ENCODE data around the gene ABHD16B.
"Not testable (repeated sequence)": the region's sequence is repeated elsewhere in the genome, so short reads cannot be mapped to it uniquely, and the experiment has no call there.

The ABHD16B gene

DNA sequence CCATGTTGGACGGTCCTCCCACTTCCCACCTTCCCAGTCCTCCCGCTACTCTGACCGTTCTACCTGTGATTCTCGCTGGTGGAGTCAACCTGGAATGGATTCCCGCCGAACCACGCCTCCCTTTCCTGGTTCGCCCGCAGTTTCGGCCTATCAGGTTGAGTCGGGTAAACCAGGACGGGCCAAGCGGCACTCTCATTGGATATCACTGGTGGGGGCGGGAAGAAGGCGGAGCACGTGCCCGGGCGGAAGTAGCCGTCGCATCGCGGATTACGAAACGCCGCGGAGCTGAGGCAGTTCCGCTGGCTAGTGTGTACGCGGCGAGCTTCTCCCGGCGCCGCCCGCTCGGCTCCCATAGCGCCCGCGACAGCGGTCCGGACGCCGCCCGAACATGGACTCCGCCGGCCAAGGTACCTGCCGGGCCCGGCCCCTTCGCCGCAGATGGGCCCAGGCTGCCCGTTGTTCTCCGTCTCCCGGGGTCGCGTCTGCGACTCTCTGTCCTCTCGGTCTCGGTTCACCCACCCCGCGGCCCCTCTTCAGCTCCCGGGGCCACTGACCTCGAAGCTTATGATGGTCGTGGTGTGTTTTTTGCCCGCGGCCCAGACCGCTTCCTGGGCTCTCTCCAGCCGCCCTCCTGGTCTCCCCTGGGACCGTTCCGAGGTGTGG, 3.8 kb downstream of the ABHD16B start, which contains the start of gene TPD52L2:
TSS of gene TPD52L2 (plus strand) at position 293 of the 663 bp plus-strand sequence. CDS start at position 389, 96 bp downstream.
- TF ChIP-seq EZH2 (IDR thresholded peaks at IDR 0.05; ENCODE audit: borderline replicate concordance, low read length): no peak
- TF ChIP-seq, protein P1, sequence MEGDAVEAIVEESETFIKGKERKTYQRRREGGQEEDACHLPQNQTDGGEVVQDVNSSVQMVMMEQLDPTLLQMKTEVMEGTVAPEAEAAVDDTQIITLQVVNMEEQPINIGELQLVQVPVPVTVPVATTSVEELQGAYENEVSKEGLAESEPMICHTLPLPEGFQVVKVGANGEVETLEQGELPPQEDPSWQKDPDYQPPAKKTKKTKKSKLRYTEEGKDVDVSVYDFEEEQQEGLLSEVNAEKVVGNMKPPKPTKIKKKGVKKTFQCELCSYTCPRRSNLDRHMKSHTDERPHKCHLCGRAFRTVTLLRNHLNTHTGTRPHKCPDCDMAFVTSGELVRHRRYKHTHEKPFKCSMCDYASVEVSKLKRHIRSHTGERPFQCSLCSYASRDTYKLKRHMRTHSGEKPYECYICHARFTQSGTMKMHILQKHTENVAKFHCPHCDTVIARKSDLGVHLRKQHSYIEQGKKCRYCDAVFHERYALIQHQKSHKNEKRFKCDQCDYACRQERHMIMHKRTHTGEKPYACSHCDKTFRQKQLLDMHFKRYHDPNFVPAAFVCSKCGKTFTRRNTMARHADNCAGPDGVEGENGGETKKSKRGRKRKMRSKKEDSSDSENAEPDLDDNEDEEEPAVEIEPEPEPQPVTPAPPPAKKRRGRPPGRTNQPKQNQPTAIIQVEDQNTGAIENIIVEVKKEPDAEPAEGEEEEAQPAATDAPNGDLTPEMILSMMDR (IDR thresholded peaks at IDR 0.05; ENCODE audit: low read length): no peak
- H3F3A ChIP-seq (ENCODE audit: insufficient read depth, low read length): no peaks in the 10 kb centered on the region
- H2AFZ ChIP-seq (ENCODE audit: low read length): 0 out of 2 replicates have a peak within 1 kb of the TSS, but pooled peaks have one; percentile 86
- H4K20me1 ChIP-seq (ENCODE audit: insufficient read depth, low read length): no peaks in the 10 kb centered on the region
- H3K79me2 ChIP-seq (ENCODE audit: insufficient read depth, low read length): peaks cover 10% of the 10 kb centered on the region
- H3K27me3 ChIP-seq (ENCODE audit: insufficient read depth, low read length): no peaks in the 10 kb centered on the region
- H3K36me3 ChIP-seq (ENCODE audit: insufficient read depth, low read length): peaks cover 32% of the 10 kb centered on the region
- H3K9ac ChIP-seq (ENCODE audit: low read length): peak within 1 kb of the TSS; percentile 98
- peak within 1 kb of the TSS; percentile 97 for H3K4me2 ChIP-seq (ENCODE audit: low read length)
- H3K4me3 ChIP-seq (ENCODE audit: low read depth, low read length, poor library complexity, severe bottlenecking): peak within 1 kb of the TSS; percentile 99
- H3K9me3 ChIP-seq (ENCODE audit: low read length): no peaks in the 10 kb centered on the region
- H3K27ac ChIP-seq (ENCODE audit: low read depth, low read length, poor library complexity, severe bottlenecking): peak within 1 kb of the TSS; percentile 86
- H3K4me1 ChIP-seq (ENCODE audit: insufficient read depth, low read length, severe bottlenecking): peaks cover 22% of the 10 kb centered on the region
- no peaks in the 10 kb centered on the region for H3K9me2 ChIP-seq (ENCODE audit: low read depth, low read length)

DNA sequence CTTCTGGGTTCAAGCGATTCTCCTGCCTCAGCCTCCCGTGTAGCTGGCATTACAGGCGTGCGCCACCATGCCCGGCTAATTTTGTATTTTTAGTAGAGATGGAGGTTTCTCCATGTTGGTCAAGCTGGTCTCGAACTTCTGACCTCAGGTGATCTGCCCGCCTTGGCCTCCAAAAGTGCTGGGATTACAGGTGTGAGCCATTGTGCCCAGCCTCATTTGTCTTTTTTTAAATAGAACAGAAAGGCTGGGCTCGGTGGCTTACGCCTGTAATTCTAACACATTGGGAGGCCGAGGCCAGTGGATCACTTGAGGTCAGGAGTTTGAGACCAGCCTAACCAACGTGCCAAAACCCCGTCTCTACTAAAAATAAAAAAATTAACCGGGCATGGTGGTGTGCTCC, 5.7 kb downstream of the ABHD16B start:
- H3K4me2 ChIP-seq (ENCODE audit: low read length); H3K4me3 ChIP-seq (ENCODE audit: low read depth, low read length, poor library complexity, severe bottlenecking); H3F3A ChIP-seq (ENCODE audit: insufficient read depth, low read length); H3K27ac ChIP-seq (ENCODE audit: low read depth, low read length, poor library complexity, severe bottlenecking); H3K27me3 ChIP-seq (ENCODE audit: insufficient read depth, low read length); H3K9ac ChIP-seq (ENCODE audit: low read length); H3K9me2 ChIP-seq (ENCODE audit: low read depth, low read length); H4K20me1 ChIP-seq (ENCODE audit: insufficient read depth, low read length); H3K79me2 ChIP-seq (ENCODE audit: insufficient read depth, low read length); H3K9me3 ChIP-seq (ENCODE audit: low read length); H2AFZ ChIP-seq (ENCODE audit: low read length): not testable (repeated sequence)
- Histone ChIP-seq H3K36me3 (ENCODE audit: insufficient read depth, low read length) (peaks cover 40% of the 10 kb centered on the region), H3K4me1 (ENCODE audit: insufficient read depth, low read length, severe bottlenecking) (peaks cover 22% of the 10 kb centered on the region)

DNA sequence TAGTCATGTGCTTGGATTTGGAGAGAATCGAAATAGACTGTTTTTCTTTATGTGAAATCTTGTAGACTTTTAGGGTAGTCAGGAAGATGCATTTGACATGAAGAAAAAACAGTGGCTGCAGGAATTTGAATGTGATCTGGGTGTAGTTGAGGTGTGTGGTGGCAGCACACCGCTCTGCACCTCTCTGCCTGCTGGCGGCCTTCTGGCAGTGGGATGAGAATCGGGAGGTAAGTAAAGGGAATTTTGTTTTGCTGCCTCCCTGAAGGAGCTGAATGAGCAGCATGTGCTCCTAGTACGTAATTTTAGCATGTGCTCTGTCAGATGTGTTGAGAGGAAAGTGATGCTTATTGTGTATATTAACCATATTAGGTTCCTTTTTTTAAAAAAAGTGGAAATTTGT, 7.0 kb downstream of the ABHD16B start:
- no peaks in the 10 kb centered on the region for H4K20me1 ChIP-seq (ENCODE audit: insufficient read depth, low read length)
- peaks cover 21% of the 10 kb centered on the region for H3K4me1 ChIP-seq (ENCODE audit: insufficient read depth, low read length, severe bottlenecking)
- no peak overlapping the region for H3K27ac ChIP-seq (ENCODE audit: low read depth, low read length, poor library complexity, severe bottlenecking)
- H3K36me3 ChIP-seq (ENCODE audit: insufficient read depth, low read length): peaks cover 36% of the 10 kb centered on the region
- no peaks in the 10 kb centered on the region for H3K9me3 ChIP-seq (ENCODE audit: low read length)
- H3K9me2 ChIP-seq (ENCODE audit: low read depth, low read length): no peaks in the 10 kb centered on the region
- no peaks in the 10 kb centered on the region for H3F3A ChIP-seq (ENCODE audit: insufficient read depth, low read length)
- H3K79me2 ChIP-seq (ENCODE audit: insufficient read depth, low read length): peaks cover 10% of the 10 kb centered on the region
- no peak for TF ChIP-seq EZH2 (IDR thresholded peaks at IDR 0.05; ENCODE audit: borderline replicate concordance, low read length)
- TF ChIP-seq, protein P1 (IDR thresholded peaks at IDR 0.05; ENCODE audit: low read length): no peak
- H2AFZ ChIP-seq (ENCODE audit: low read length): no peak overlapping the region
- no peaks in the 10 kb centered on the region for H3K27me3 ChIP-seq (ENCODE audit: insufficient read depth, low read length)
- no peak overlapping the region for H3K9ac ChIP-seq (ENCODE audit: low read length)
- no peak overlapping the region for H3K4me3 ChIP-seq (ENCODE audit: low read depth, low read length, poor library complexity, severe bottlenecking)
- no peak overlapping the region for H3K4me2 ChIP-seq (ENCODE audit: low read length)

DNA sequence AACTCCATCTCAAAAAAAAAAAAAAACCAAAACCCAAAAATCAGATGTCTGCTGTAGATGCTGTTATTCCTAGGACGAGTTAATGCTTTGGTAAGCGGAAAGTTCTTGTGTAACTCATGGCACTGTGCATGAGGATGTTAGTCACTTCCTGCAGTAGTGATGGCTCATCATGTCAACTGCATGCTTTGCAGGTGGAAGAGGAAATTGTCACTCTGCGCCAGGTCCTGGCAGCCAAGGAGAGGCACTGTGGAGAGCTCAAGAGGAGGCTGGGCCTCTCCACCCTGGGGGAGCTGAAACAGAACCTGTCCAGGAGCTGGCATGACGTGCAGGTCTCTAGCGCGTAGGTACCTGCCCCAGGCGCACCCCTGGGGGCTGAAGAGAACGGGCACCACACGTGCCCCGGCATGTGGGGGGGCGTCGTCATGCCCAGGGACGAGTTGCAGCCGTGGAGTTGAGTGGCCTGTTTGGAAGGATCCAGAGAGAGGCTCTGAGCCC, 12.2 kb downstream of the ABHD16B start:
- Histone ChIP-seq H3K4me3 (ENCODE audit: low read depth, low read length, poor library complexity, severe bottlenecking) (no peak overlapping the region), H3K4me1 (ENCODE audit: insufficient read depth, low read length, severe bottlenecking) (no peaks in the 10 kb centered on the region), H3F3A (ENCODE audit: insufficient read depth, low read length) (no peaks in the 10 kb centered on the region), H3K27ac (ENCODE audit: low read depth, low read length, poor library complexity, severe bottlenecking) (no peak overlapping the region), H4K20me1 (ENCODE audit: insufficient read depth, low read length) (no peaks in the 10 kb centered on the region), H3K9me2 (ENCODE audit: low read depth, low read length) (no peaks in the 10 kb centered on the region), H3K9ac (ENCODE audit: low read length) (no peak overlapping the region), H3K79me2 (ENCODE audit: insufficient read depth, low read length) (no peaks in the 10 kb centered on the region), H3K9me3 (ENCODE audit: low read length) (no peaks in the 10 kb centered on the region), H2AFZ (ENCODE audit: low read length) (no peak overlapping the region), H3K4me2 (ENCODE audit: low read length) (no peak overlapping the region), H3K36me3 (ENCODE audit: insufficient read depth, low read length) (peaks cover 80% of the 10 kb centered on the region), H3K27me3 (ENCODE audit: insufficient read depth, low read length) (no peaks in the 10 kb centered on the region)
- TF ChIP-seq, protein P1 (IDR thresholded peaks at IDR 0.05; ENCODE audit: low read length): no peak
- TF ChIP-seq EZH2 (IDR thresholded peaks at IDR 0.05; ENCODE audit: borderline replicate concordance, low read length): no peak

DNA sequence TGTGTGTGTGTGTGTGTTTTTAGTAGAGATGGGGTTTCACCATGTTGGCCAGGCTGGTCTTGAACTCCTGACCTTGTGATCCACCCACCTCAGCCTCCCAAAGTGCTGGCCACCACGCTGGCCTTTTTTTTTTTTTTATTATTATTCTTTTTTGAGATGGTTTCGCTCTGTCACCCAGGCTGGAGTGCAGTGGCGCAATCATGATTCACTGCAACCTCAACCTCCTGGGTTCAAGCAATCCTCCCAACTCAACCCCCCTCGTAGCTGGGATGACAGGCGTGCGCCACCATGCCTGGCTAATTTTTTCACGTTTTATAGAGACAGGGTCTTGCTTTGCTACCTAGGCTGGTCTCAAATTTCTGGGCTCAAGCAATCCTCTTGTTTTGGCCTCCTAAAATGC, 12.9 kb downstream of the ABHD16B start:
- not testable (repeated sequence) for H3K9me3 ChIP-seq (ENCODE audit: low read length); H3K9ac ChIP-seq (ENCODE audit: low read length); H3K79me2 ChIP-seq (ENCODE audit: insufficient read depth, low read length); H3K4me1 ChIP-seq (ENCODE audit: insufficient read depth, low read length, severe bottlenecking); H3K4me2 ChIP-seq (ENCODE audit: low read length); H3K27me3 ChIP-seq (ENCODE audit: insufficient read depth, low read length); H3K9me2 ChIP-seq (ENCODE audit: low read depth, low read length); H4K20me1 ChIP-seq (ENCODE audit: insufficient read depth, low read length); H3K27ac ChIP-seq (ENCODE audit: low read depth, low read length, poor library complexity, severe bottlenecking); H2AFZ ChIP-seq (ENCODE audit: low read length); H3K4me3 ChIP-seq (ENCODE audit: low read depth, low read length, poor library complexity, severe bottlenecking); H3F3A ChIP-seq (ENCODE audit: insufficient read depth, low read length)
- peaks cover 82% of the 10 kb centered on the region for H3K36me3 ChIP-seq (ENCODE audit: insufficient read depth, low read length)
